ENCODE data around the gene ZG16. TPM values are rescaled to one million over a fixed set of nuclear protein-coding genes. Genes with fewer than 3 reads are reported as not detected.
A peak's percentile ranks its signal among the peaks of the same experiment; 100 is the strongest.
"Not testable (repeated sequence)": the region's sequence is repeated elsewhere in the genome, so short reads cannot be mapped to it uniquely, and the experiment has no call there.

The ZG16 gene
- total and polyA plus RNA-seq, 7 donors: 0.01 to 0.03 (median 0.01) TPM; not detected in 4

DNA sequence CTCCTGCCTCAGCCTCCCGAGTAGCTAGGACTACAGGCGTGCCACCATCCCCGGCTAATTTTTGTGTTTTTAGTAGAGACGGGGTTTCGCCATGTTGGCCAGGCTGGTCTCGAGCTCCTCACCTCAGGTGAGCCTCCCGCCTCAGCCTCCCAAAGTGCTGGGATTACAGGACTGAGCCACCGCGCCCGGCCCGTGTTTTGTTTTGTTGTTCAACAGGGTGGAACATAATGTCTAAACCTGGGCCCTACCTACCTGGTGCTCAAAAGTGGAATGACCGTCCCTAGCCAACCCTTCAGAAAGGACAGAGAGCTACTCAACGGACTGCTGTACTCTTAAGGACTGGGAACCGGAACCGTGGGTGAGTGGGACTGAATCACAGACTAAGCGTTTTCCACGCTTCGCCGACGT, 11.7 kb downstream of the ZG16 start:
- Histone ChIP-seq H3K4me1 (peaks cover 20% of the 10 kb centered on the region), H3K9me3 (no peaks in the 10 kb centered on the region), H3K4me3 (peak overlapping the region; percentile 83), H3K27ac (peak overlapping the region; percentile 91), H3K27me3 (ENCODE audit: insufficient read depth in 3 of 3, low read length in 2 of 3) (no peaks in the 10 kb centered on the region), H3K36me3 (ENCODE audit: insufficient read depth in 1 of 2, low read depth in 1 of 2) (no peaks in the 10 kb centered on the region)
- TF ChIP-seq, protein P1, sequence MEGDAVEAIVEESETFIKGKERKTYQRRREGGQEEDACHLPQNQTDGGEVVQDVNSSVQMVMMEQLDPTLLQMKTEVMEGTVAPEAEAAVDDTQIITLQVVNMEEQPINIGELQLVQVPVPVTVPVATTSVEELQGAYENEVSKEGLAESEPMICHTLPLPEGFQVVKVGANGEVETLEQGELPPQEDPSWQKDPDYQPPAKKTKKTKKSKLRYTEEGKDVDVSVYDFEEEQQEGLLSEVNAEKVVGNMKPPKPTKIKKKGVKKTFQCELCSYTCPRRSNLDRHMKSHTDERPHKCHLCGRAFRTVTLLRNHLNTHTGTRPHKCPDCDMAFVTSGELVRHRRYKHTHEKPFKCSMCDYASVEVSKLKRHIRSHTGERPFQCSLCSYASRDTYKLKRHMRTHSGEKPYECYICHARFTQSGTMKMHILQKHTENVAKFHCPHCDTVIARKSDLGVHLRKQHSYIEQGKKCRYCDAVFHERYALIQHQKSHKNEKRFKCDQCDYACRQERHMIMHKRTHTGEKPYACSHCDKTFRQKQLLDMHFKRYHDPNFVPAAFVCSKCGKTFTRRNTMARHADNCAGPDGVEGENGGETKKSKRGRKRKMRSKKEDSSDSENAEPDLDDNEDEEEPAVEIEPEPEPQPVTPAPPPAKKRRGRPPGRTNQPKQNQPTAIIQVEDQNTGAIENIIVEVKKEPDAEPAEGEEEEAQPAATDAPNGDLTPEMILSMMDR (IDR thresholded peaks at IDR 0.05): no peak
- intact Hi-C loops (cut with DNase I): loop anchor here (5.0 to 10.0 kb wide), 2 partner anchors 85 to 213 kb away; no protein-coding TSS in a partner anchor
- DNase-seq (no peak), ATAC-seq (no peak)
- WGBS, 3 donors: 51 to 56% (median 52%) methylated on average over 20 of the region's 20 CpGs

DNA sequence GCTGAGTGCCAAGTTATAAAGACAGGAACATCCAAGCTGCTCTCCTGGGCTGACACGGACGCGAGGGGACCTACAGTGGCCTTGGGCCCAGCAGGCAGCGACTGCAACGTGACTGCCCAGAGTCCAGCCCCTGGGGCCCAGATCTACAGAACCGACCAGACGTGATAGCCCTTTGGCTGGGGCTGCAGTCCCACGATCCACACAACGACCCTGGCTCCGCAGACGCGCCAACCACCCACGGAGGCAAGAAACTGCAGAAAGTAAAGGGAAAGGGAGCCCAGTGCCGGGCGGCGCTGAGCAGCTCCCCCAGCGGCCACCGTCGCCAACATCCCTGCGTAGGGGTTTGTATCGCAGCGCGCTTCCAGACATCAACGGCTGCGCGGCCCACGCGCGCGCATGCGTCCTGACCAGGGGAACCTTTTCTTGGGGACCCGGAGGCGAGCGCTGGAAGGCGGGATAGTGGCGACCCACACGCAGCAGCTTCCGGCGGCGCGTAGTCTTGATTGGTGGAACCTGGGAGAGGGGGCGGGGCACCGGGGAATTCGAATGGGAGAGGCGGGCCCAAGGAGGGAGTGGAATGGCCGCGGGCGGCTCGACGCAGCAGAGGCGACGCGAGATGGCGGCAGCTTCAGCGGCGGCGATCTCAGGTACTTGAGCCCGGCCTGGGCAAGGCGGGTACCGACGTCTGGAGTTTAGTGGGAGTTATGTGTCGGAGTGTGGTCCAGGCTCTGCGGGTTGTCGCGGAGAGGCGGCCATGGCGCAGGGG, 12.3 kb downstream of the ZG16 start, which contains the start of gene KIF22:
Gene KIF22 (plus strand): TSS at position 569 of the 766 bp plus-strand sequence. CDS start 9 bp downstream, at position 578.
- 0 to 1% (median 0%) methylated on average over 54 to 67 of the region's 67 CpGs for WGBS, 3 donors
- Histone ChIP-seq H3K27me3 (ENCODE audit: insufficient read depth in 3 of 3, low read length in 2 of 3) (no peaks in the 10 kb centered on the region), H3K9me3 (no peaks in the 10 kb centered on the region), H3K4me3 (peak within 1 kb of the TSS; percentile 83), H3K36me3 (ENCODE audit: insufficient read depth in 1 of 2, low read depth in 1 of 2) (no peaks in the 10 kb centered on the region), H3K27ac (peak within 1 kb of the TSS; percentile 91), H3K4me1 (peaks cover 18% of the 10 kb centered on the region)
- intact Hi-C loops (cut with DNase I): loop anchor here in 1 of 2 donors (5.0 kb wide), 1 partner anchor 212 kb away; no protein-coding TSS in a partner anchor
- ATAC-seq (peak; percentile 99 to 100 (median 99)), DNase-seq (peak; percentile 99 to 100)
- TF ChIP-seq, protein P1 (IDR thresholded peaks at IDR 0.05): peak; percentile 68

DNA sequence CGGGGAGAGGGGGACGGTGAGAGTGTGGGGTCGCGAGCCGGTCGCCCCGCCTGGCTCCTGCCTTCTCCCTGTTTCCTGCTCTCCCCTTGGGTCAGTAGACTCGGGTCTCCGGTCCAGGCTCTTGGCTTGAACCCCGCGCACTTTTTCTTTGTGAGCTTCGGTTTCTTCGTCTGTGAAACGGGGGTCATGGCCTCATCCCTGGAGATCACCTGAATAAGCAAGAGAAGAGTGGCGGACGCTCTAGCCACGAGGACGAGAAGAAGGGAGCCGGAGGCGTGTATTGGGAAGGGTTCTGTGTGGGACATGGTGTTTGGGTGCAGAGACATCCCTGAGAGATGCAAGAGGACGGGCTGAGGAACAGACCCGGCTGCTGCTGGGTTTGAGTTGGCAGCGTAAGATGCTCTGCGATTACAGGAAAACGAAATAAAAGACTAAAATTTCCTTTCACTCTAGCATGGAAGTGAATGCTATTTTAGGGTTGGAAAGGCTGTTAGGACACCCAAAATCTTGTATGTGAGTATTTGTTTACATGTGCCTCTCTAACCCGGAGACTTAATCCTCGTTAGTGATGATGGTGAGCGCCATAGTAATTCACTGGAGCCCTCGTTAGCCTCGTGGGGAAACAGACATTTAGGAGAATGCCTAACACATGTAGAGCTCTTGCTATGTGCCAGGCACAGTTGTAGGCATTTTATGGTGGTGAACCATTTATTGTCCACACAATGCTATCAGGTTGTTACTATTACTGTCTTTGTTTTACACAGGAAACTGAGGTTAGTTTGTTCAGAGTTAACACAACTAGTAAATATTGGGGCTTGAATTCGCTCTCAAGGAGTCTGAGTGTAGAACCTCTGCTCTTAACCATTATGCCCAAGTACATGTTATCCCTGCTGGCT, 13.1 kb downstream of the ZG16 start:
- ATAC-seq: no peak
- peaks cover 18% of the 10 kb centered on the region for H3K4me1 ChIP-seq
- H3K27me3 ChIP-seq (ENCODE audit: insufficient read depth in 3 of 3, low read length in 2 of 3): no peaks in the 10 kb centered on the region
- WGBS, 3 donors: 2 to 3% (median 2%) methylated on average over 27 to 31 of the region's 31 CpGs
- H3K9me3 ChIP-seq: no peaks in the 10 kb centered on the region
- H3K4me3 ChIP-seq: peak overlapping the region; percentile 83
- H3K36me3 ChIP-seq (ENCODE audit: insufficient read depth in 1 of 2, low read depth in 1 of 2): no peaks in the 10 kb centered on the region
- H3K27ac ChIP-seq: peak overlapping the region; percentile 58
- intact Hi-C loops (cut with DNase I): loop anchor here in 1 of 2 donors (5.0 kb wide), 1 partner anchor 211 kb away; no protein-coding TSS in a partner anchor
- no peak for DNase-seq
- TF ChIP-seq, protein P1 (IDR thresholded peaks at IDR 0.05): no peak

DNA sequence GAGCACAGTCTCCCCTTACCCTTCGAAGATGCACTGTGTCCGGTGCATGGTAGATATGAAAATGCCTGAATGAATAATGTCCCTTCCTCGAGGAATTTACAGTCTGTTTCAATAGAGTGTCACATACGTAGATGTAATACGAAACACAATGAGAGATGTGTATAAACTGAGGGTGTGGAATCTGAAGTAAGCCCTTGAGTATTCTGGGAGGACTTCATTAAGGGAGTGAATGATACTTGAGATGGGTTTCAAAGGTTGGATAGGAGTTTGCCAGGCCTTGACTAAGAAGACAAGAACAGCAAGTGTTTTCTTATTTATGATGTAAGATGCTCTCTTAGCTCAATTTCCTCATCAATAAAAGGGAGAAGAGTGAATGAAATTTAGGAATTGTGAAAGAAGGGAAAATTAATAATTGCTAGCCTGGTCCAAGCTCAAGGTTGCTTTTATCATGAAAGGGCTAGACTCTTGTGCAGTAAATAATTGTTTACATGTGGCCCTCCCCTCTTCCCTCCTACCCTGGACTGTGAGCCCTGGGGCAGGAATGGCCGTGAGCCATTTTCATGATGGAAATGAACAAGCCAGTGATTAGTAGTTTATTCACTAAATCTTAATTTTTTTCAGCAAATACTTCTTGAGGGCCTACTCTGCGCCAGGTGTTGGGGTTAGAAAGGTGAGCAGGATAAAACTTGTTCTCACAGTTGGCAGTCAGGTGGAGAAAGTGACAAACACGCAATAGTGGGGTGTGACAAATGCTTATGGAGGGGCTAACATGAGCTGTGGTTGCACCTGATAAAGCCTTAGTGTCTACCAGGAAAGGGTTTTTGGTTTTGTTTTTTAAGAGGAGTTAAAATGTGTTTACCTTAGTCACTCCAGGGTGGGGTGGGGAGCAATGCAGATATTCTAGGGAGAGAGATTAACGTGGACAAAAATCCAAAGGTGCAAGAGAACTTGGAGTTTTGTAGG, 14.1 kb downstream of the ZG16 start:
- WGBS, 3 donors: 70 to 77% (median 73%) methylated on average over 9 of the region's 9 CpGs
- H3K4me1 ChIP-seq: peaks cover 18% of the 10 kb centered on the region
- peaks cover 0 to 4% of the 10 kb centered on the region in 2 donors for H3K36me3 ChIP-seq (ENCODE audit: insufficient read depth in 1 of 2, low read depth in 1 of 2)
- TF ChIP-seq, protein P1 (IDR thresholded peaks at IDR 0.05): no peak
- DNase-seq (no peak), ATAC-seq (no peak)
- intact Hi-C loops (cut with DNase I): loop anchor here in 1 of 2 donors (5.0 kb wide), 1 partner anchor 210 kb away; no protein-coding TSS in a partner anchor
- peak overlapping the region; percentile 83 for H3K4me3 ChIP-seq
- no peaks in the 10 kb centered on the region for H3K27me3 ChIP-seq (ENCODE audit: insufficient read depth in 3 of 3, low read length in 2 of 3)
- no peak overlapping the region for H3K27ac ChIP-seq
- H3K9me3 ChIP-seq: no peaks in the 10 kb centered on the region

DNA sequence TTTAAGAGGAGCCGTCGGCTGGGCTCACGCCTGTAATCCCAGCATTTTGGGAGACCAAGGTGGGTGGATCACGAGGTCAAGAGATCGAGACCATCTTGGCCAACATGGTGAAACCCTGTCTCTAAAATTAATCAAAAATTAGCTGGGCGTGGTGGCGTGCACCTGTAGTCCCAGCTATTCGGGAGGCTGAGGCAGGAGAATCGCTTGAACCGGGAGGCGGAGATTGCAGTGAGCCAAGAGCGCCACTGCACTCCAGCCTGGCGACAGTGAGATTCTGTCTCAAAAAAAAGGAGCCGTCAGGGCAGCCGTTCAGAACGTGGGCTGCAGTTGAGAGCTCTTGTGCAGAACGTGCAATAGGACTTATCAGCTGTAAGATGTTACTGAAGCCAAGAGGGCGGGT, 15.1 kb downstream of the ZG16 start:
- DNase-seq; ATAC-seq; H3K9me3 ChIP-seq; H3K27me3 ChIP-seq (ENCODE audit: insufficient read depth in 3 of 3, low read length in 2 of 3); H3K27ac ChIP-seq; H3K4me3 ChIP-seq: not testable (repeated sequence)
- peaks cover 0 to 12% of the 10 kb centered on the region in 2 donors for H3K36me3 ChIP-seq (ENCODE audit: insufficient read depth in 1 of 2, low read depth in 1 of 2)
- 88 to 90% (median 89%) methylated on average over 18 of the region's 18 CpGs for WGBS, 3 donors
- intact Hi-C loops (cut with DNase I): loop anchor here in 1 of 2 donors (5.0 kb wide), 1 partner anchor 209 kb away; no protein-coding TSS in a partner anchor
- peaks cover 18% of the 10 kb centered on the region for H3K4me1 ChIP-seq

Data from psoas muscle (tissue), 8 donors.